ENCODE measurements around the gene TSC22D1. TPM values are rescaled to one million over a fixed set of nuclear protein-coding genes. Genes with fewer than 3 reads are reported as not detected.

The TSC22D1 gene
- total RNA-seq, 2 donors from 2014 or later = 95.9 to 107 TPM

DNA sequence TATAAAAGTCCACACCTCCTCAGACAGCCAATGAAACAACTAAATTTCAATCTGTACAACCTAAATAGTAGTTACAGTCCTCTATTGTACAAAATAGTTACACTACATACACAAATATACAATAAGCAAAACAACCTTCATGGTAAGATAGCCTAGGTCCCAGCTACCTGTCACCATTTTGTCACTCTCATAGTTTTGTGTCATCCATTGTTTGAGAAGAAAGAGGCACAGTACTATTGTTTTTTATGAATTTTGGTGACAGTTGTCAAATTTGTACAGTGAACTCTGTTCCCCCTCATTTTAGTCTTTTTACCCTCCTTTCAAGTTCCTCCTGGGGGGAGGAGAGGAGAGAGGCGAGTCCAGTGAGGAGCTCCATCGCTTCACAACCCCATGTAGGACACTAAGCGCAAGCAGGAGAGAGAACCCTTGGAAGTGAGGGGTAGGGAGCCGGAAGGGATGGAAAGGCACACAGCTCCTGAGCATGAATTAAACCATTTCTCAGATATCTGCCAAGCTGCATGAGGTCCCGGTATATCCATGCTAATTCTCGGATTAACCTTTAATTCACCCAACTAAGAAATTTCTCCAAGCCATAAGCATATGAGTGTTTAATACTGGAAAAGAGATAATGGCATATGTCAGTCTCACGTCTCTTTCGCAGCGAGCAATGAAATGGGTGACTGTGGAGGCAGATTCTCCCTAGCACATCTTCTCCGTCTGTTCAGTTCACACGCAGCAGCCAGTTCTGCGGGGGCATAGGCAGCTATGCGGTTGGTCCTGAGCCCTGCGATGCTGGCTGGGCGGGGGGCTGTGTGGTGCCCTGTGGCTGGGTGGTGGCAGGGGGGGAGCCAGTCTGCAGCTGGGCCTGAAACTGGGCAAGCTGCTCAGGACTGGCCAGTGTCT is 142.0 kb downstream of the TSC22D1 start:
- H3K4me1 Mint-ChIP-seq = peaks cover 39% of the 10 kb centered on the region
- TF ChIP-seq, protein P1, sequence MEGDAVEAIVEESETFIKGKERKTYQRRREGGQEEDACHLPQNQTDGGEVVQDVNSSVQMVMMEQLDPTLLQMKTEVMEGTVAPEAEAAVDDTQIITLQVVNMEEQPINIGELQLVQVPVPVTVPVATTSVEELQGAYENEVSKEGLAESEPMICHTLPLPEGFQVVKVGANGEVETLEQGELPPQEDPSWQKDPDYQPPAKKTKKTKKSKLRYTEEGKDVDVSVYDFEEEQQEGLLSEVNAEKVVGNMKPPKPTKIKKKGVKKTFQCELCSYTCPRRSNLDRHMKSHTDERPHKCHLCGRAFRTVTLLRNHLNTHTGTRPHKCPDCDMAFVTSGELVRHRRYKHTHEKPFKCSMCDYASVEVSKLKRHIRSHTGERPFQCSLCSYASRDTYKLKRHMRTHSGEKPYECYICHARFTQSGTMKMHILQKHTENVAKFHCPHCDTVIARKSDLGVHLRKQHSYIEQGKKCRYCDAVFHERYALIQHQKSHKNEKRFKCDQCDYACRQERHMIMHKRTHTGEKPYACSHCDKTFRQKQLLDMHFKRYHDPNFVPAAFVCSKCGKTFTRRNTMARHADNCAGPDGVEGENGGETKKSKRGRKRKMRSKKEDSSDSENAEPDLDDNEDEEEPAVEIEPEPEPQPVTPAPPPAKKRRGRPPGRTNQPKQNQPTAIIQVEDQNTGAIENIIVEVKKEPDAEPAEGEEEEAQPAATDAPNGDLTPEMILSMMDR (conservative IDR thresholded peaks at IDR 0.05) = no peak
- no peak overlapping the region for H3K27ac ChIP-seq (ENCODE audit: low read depth, low read length)
- 93 to 95% methylated on average over 8 to 15 of the region's 15 CpGs for WGBS, 2 experiments (ENCODE audit: insufficient coverage in 1 of 2, insufficient read length in 1 of 2)
- DNase-seq = peak; percentile 42
- peaks cover 23% of the 10 kb centered on the region for H3K36me3 Mint-ChIP-seq (ENCODE audit: low read depth)
- H3K4me3 ChIP-seq (ENCODE audit: low read length) = peak overlapping the region; percentile 99
- H3K9me3 ChIP-seq (ENCODE audit: control insufficient read depth, low read length) = no peaks in the 10 kb centered on the region
- H3K27me3 ChIP-seq (ENCODE audit: control insufficient read depth, insufficient read depth, low read length, poor library complexity, severe bottlenecking) = no peaks in the 10 kb centered on the region
- H3K9me3 Mint-ChIP-seq = no peaks in the 10 kb centered on the region
- H3K27me3 Mint-ChIP-seq (ENCODE audit: insufficient read depth) = no peaks in the 10 kb centered on the region
- H3K36me3 ChIP-seq (ENCODE audit: control insufficient read depth, insufficient read depth, low read length) = peaks cover 25% of the 10 kb centered on the region
- H3K9ac ChIP-seq (ENCODE audit: extremely low read depth, low read length, poor library complexity, severe bottlenecking) = peak overlapping the region; percentile 4
- peak overlapping the region; percentile 74 for H3K27ac Mint-ChIP-seq
- peaks cover 7% of the 10 kb centered on the region for H3K4me1 ChIP-seq (ENCODE audit: control insufficient read depth, insufficient read depth, low read length)
- H3K4me3 Mint-ChIP-seq = peak overlapping the region; percentile 92

DNA sequence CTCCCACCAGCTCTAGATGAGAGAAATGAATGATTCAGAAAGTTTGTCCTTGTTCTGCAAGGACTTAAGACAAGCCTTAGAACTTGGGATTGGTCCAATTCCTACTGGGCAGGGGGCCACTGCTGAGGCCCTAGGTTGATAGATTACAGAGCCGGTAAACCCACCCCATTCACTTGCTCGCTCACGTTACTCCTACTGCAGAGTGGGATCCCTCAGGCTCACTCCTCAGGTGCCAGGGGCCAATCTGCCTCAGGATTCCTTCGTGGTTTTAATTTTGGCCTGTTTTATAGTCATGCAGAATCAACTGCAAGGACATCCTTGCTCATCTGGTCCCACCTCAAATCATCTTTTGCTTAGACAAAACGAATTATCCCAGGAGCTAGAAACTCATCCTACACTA is 143.5 kb downstream of the TSC22D1 start:
- no peak overlapping the region for H3K9ac ChIP-seq (ENCODE audit: extremely low read depth, low read length, poor library complexity, severe bottlenecking)
- TF ChIP-seq, protein P1 (conservative IDR thresholded peaks at IDR 0.05) = no peak
- DNase-seq = peak; percentile 53
- Mint-ChIP-seq H3K36me3 (ENCODE audit: low read depth) (peaks cover 24% of the 10 kb centered on the region), H3K4me3 (no peak overlapping the region), H3K27ac (no peak overlapping the region), H3K27me3 (ENCODE audit: insufficient read depth) (no peaks in the 10 kb centered on the region), H3K9me3 (peaks cover under 1% of the 10 kb centered on the region), H3K4me1 (peaks cover 39% of the 10 kb centered on the region)
- no peak overlapping the region for H3K27ac ChIP-seq (ENCODE audit: low read depth, low read length)
- peaks cover 25% of the 10 kb centered on the region for H3K36me3 ChIP-seq (ENCODE audit: control insufficient read depth, insufficient read depth, low read length)
- 89 to 99% methylated on average over 5 of the region's 5 CpGs for WGBS, 2 experiments (ENCODE audit: insufficient coverage in 1 of 2, insufficient read length in 1 of 2)
- peaks cover 7% of the 10 kb centered on the region for H3K4me1 ChIP-seq (ENCODE audit: control insufficient read depth, insufficient read depth, low read length)
- H3K27me3 ChIP-seq (ENCODE audit: control insufficient read depth, insufficient read depth, low read length, poor library complexity, severe bottlenecking) = no peaks in the 10 kb centered on the region
- no peaks in the 10 kb centered on the region for H3K9me3 ChIP-seq (ENCODE audit: control insufficient read depth, low read length)
- no peak overlapping the region for H3K4me3 ChIP-seq (ENCODE audit: low read length)

DNA sequence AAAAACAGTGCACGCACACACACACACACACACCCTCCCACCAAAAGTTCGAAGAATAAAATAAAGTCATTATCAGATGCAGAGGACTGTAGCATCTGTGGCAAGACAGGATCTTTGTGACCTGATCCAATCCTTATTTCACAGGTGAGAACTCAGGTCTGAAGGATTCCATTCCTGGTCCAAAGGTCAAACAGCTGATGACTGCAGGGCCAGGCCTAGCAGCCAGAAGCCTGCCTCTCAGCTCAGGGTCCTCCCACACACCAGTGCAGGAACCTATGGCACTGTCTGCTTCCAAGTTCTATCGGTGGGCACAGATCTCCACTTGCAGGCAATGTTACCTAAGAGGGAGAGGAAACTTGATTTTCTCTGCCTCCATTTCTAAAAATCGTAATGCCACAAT is 145.0 kb downstream of the TSC22D1 start:
- no peak overlapping the region for H3K27ac ChIP-seq (ENCODE audit: low read depth, low read length)
- DNase-seq = peak; percentile 70
- H3K4me3 ChIP-seq (ENCODE audit: low read length) = no peak overlapping the region
- no peaks in the 10 kb centered on the region for H3K9me3 ChIP-seq (ENCODE audit: control insufficient read depth, low read length)
- peaks cover 6% of the 10 kb centered on the region for H3K9me3 Mint-ChIP-seq
- H3K4me1 Mint-ChIP-seq = peaks cover 36% of the 10 kb centered on the region
- H3K27me3 ChIP-seq (ENCODE audit: control insufficient read depth, insufficient read depth, low read length, poor library complexity, severe bottlenecking) = no peaks in the 10 kb centered on the region
- no peak overlapping the region for H3K4me3 Mint-ChIP-seq
- H3K36me3 ChIP-seq (ENCODE audit: control insufficient read depth, insufficient read depth, low read length) = peaks cover 25% of the 10 kb centered on the region
- peak overlapping the region; percentile 77 for H3K27ac Mint-ChIP-seq
- no peaks in the 10 kb centered on the region for H3K27me3 Mint-ChIP-seq (ENCODE audit: insufficient read depth)
- peaks cover 29% of the 10 kb centered on the region for H3K36me3 Mint-ChIP-seq (ENCODE audit: low read depth)
- 83 to 86% methylated on average over 1 to 4 of the region's 4 CpGs for WGBS, 2 experiments (ENCODE audit: insufficient coverage in 1 of 2, insufficient read length in 1 of 2)
- H3K9ac ChIP-seq (ENCODE audit: extremely low read depth, low read length, poor library complexity, severe bottlenecking) = no peak overlapping the region
- TF ChIP-seq, protein P1 (conservative IDR thresholded peaks at IDR 0.05) = no peak
- H3K4me1 ChIP-seq (ENCODE audit: control insufficient read depth, insufficient read depth, low read length) = peaks cover 7% of the 10 kb centered on the region
